Measurements from ENCODE around the gene METAP1. TPM values are rescaled to one million over a fixed set of nuclear protein-coding genes. Genes with fewer than 3 reads are reported as not detected.

METAP1 gene
- total RNA-seq, 2 experiments from 2014 or later = 42.6 to 52.8 TPM

DNA sequence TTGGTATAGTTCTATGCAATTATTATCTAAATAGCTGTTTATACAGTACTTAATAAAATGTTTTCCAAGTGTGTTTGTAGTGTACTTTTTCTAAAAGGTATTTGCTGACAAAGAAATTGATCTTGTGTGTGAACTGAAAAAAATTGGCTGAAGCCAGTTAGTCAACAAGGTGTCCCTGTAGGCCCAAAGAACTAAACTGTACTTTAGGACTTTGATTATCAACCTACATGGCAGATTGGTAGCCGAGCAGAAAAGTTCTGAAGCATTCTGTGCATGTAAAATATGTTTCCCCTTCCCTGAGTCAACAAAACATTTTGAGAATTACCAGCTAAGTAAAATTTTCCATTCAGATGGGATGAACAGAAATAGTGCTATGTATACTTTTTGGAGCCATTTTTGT is 72.1 kb downstream of the METAP1 start:
- Histone ChIP-seq H3K79me2 (ENCODE audit: insufficient read depth, low read depth, low read length) (no peaks in the 10 kb centered on the region), H4K20me1 (ENCODE audit: insufficient read depth, low read length) (no peaks in the 10 kb centered on the region), H3K9me2 (ENCODE audit: insufficient read depth, low read length) (no peaks in the 10 kb centered on the region), H2AFZ (ENCODE audit: low read length) (no peak overlapping the region), H3K4me1 (ENCODE audit: insufficient read depth, low read length, poor library complexity, severe bottlenecking) (no peaks in the 10 kb centered on the region), H3K4me3 (ENCODE audit: low read depth, low read length, poor library complexity, severe bottlenecking) (no peak overlapping the region), H3K27ac (ENCODE audit: low read depth, low read length, poor library complexity, severe bottlenecking) (no peak overlapping the region), H3K36me3 (ENCODE audit: insufficient read depth, low read length) (peaks cover 85% of the 10 kb centered on the region), H3K9me3 (ENCODE audit: low read length) (no peaks in the 10 kb centered on the region), H3K4me2 (ENCODE audit: low read length) (no peak overlapping the region)
- intact Hi-C loops (cut with micrococcal nuclease; ENCODE audit: unreplicated experiment) = no loop called here
- DNase-seq (ENCODE audit: low spot score) = no peak
- BruUV-seq (replicated peaks) = no TSS peak
- POLR2A ChIA-PET = interaction anchor here (0.6 to 1.6 kb wide), 5 partner anchors 10 to 397 kb away, joined by 3 to 5 read pairs (median 3); no protein-coding TSS in a partner anchor
- CTCF ChIA-PET (ENCODE audit: unreplicated experiment) = no interaction called here
- TF ChIP-seq, protein P1, sequence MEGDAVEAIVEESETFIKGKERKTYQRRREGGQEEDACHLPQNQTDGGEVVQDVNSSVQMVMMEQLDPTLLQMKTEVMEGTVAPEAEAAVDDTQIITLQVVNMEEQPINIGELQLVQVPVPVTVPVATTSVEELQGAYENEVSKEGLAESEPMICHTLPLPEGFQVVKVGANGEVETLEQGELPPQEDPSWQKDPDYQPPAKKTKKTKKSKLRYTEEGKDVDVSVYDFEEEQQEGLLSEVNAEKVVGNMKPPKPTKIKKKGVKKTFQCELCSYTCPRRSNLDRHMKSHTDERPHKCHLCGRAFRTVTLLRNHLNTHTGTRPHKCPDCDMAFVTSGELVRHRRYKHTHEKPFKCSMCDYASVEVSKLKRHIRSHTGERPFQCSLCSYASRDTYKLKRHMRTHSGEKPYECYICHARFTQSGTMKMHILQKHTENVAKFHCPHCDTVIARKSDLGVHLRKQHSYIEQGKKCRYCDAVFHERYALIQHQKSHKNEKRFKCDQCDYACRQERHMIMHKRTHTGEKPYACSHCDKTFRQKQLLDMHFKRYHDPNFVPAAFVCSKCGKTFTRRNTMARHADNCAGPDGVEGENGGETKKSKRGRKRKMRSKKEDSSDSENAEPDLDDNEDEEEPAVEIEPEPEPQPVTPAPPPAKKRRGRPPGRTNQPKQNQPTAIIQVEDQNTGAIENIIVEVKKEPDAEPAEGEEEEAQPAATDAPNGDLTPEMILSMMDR (conservative IDR thresholded peaks at IDR 0.05; ENCODE audit: low read length) = no peak
- TF ChIP-seq EZH2phosphoT487 (IDR thresholded peaks at IDR 0.05; ENCODE audit: borderline replicate concordance, low read depth, low read length) = no peak

DNA sequence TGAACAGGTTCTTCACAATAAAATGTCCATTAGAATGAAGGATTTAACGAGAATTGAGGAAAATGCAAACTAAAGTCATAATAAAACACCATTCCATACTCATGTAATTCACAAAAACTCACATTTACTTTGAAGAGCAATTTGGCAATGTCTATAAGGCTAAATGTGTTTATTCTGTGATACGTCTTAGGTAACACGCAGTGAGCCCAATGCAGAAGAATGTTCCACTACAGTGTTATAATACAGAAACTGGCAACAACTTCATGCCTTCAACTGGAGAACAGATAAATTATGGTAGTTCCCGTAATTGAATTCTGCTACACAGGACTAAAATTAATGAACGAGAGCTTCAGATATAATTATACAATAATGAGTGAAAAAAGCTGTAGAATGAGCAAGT is 75.6 kb downstream of the METAP1 start:
- no peaks in the 10 kb centered on the region for H3K79me2 ChIP-seq (ENCODE audit: insufficient read depth, low read depth, low read length)
- POLR2A ChIA-PET = no interaction called here
- peaks cover 94% of the 10 kb centered on the region for H3K36me3 ChIP-seq (ENCODE audit: insufficient read depth, low read length)
- no peak for DNase-seq (ENCODE audit: low spot score)
- CTCF ChIA-PET (ENCODE audit: unreplicated experiment) = no interaction called here
- H3K4me1 ChIP-seq (ENCODE audit: insufficient read depth, low read length, poor library complexity, severe bottlenecking) = no peaks in the 10 kb centered on the region
- H3K9me2 ChIP-seq (ENCODE audit: insufficient read depth, low read length) = no peaks in the 10 kb centered on the region
- no TSS peak for BruUV-seq (replicated peaks)
- H3K4me3 ChIP-seq (ENCODE audit: low read depth, low read length, poor library complexity, severe bottlenecking) = no peak overlapping the region
- no peak overlapping the region for H3K27ac ChIP-seq (ENCODE audit: low read depth, low read length, poor library complexity, severe bottlenecking)
- TF ChIP-seq, protein P1 (conservative IDR thresholded peaks at IDR 0.05; ENCODE audit: low read length) = no peak
- TF ChIP-seq EZH2phosphoT487 (IDR thresholded peaks at IDR 0.05; ENCODE audit: borderline replicate concordance, low read depth, low read length) = no peak
- H4K20me1 ChIP-seq (ENCODE audit: insufficient read depth, low read length) = no peaks in the 10 kb centered on the region
- H2AFZ ChIP-seq (ENCODE audit: low read length) = no peak overlapping the region
- intact Hi-C loops (cut with micrococcal nuclease; ENCODE audit: unreplicated experiment) = no loop called here
- H3K4me2 ChIP-seq (ENCODE audit: low read length) = no peak overlapping the region
- H3K9me3 ChIP-seq (ENCODE audit: low read length) = no peaks in the 10 kb centered on the region

DNA sequence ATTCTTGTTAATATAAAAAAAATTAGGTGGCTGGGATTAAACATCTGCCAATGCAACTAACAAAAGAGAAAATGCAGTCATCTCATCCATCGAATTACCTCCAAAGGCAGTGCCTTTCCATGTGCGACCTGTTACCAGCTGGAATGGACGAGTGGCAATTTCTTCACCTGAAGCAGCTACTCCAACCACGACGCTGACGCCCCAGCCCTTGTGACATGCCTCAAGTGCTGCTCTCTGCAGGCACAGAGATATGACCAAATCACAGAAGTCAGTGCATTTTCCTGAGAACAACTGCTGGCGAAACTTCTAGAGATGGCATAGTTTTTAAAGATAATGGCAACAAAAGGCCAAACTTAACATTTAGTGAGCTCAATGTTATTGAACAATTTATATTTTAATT is 79.3 kb downstream of the METAP1 start:
- H3K4me1 ChIP-seq (ENCODE audit: insufficient read depth, low read length, poor library complexity, severe bottlenecking) = no peaks in the 10 kb centered on the region
- no peaks in the 10 kb centered on the region for H4K20me1 ChIP-seq (ENCODE audit: insufficient read depth, low read length)
- H3K4me3 ChIP-seq (ENCODE audit: low read depth, low read length, poor library complexity, severe bottlenecking) = no peak overlapping the region
- no peak overlapping the region for H3K27ac ChIP-seq (ENCODE audit: low read depth, low read length, poor library complexity, severe bottlenecking)
- H3K79me2 ChIP-seq (ENCODE audit: insufficient read depth, low read depth, low read length) = no peaks in the 10 kb centered on the region
- ChIA-PET POLR2A (interaction anchor here (0.6 to 1.5 kb wide), 3 partner anchors 10 to 538 kb away, joined by 3 read pairs; partner anchors contain the start of gene ADH5), CTCF (ENCODE audit: unreplicated experiment) (no interaction called here)
- BruUV-seq (replicated peaks) = no TSS peak
- H2AFZ ChIP-seq (ENCODE audit: low read length) = no peak overlapping the region
- TF ChIP-seq, protein P1 (conservative IDR thresholded peaks at IDR 0.05; ENCODE audit: low read length) = no peak
- TF ChIP-seq EZH2phosphoT487 (IDR thresholded peaks at IDR 0.05; ENCODE audit: borderline replicate concordance, low read depth, low read length) = no peak
- DNase-seq (ENCODE audit: low spot score) = no peak
- H3K9me3 ChIP-seq (ENCODE audit: low read length) = no peaks in the 10 kb centered on the region
- intact Hi-C loops (cut with micrococcal nuclease; ENCODE audit: unreplicated experiment) = no loop called here
- peaks cover 96% of the 10 kb centered on the region for H3K36me3 ChIP-seq (ENCODE audit: insufficient read depth, low read length)
- no peaks in the 10 kb centered on the region for H3K9me2 ChIP-seq (ENCODE audit: insufficient read depth, low read length)
- H3K4me2 ChIP-seq (ENCODE audit: low read length) = no peak overlapping the region

All from OCI-LY7 (cell line).